Osteoblast (primary cell): ENCODE results near the gene MAPK8. TPM values are rescaled to one million over a fixed set of nuclear protein-coding genes. Genes with fewer than 3 reads are reported as not detected.

Experiments
- DNase-seq: peaks from one replicate; pipeline ENCODE4 v3.0.0; 2011; ENCODE audit warnings: low spot score, mixed read lengths; ENCODE audit not compliant: insufficient read length; ENCODE audit errors: missing footprints
- H2AFZ ChIP-seq: 2 replicates; pipeline ENCODE4 v1.6.0; 2011; ENCODE audit warnings: mild to moderate bottlenecking, low read length
- H3K27ac ChIP-seq: 2 replicates; pipeline ENCODE4 v1.5.1; 2011; ENCODE audit warnings: mild to moderate bottlenecking, low read depth, low read length, moderate library complexity
- H3K27me3 ChIP-seq: 2 replicates; pipeline ENCODE4 v1.6.0; 2012; ENCODE audit warnings: mild to moderate bottlenecking, control low read depth, inconsistent platforms, low read length, moderate library complexity; ENCODE audit not compliant: insufficient read depth
- H3K36me3 ChIP-seq: 2 replicates; pipeline ENCODE4 v1.5.1; 2011; ENCODE audit warnings: mild to moderate bottlenecking, low read length, control low read depth, moderate library complexity; ENCODE audit not compliant: insufficient read depth
- H3K4me1 ChIP-seq: 2 replicates; pipeline ENCODE4 v1.5.1; 2011; ENCODE audit warnings: mild to moderate bottlenecking, low read length, control low read depth, moderate library complexity; ENCODE audit not compliant: insufficient read depth
- H3K4me2 ChIP-seq: 2 replicates; pipeline ENCODE4 v1.6.0; 2011; ENCODE audit warnings: mild to moderate bottlenecking, low read length; ENCODE audit not compliant: insufficient read depth
- H3K4me3 ChIP-seq: fragments of 200-600 bp; sonication (generic); 3 replicates; pipeline ENCODE4 v1.5.1; 2012; ENCODE audit warnings: mild to moderate bottlenecking, low read length, inconsistent platforms; ENCODE audit not compliant: insufficient read depth
- H3K79me2 ChIP-seq: 2 replicates; pipeline ENCODE4 v1.6.0; 2012; ENCODE audit warnings: mild to moderate bottlenecking, low read length, control low read depth, inconsistent platforms; ENCODE audit not compliant: insufficient read depth
- H3K9me3 ChIP-seq: 2 replicates; pipeline ENCODE4 v1.5.1; 2011; ENCODE audit warnings: low read depth, low read length, control low read depth
- H4K20me1 ChIP-seq: 2 replicates; pipeline ENCODE4 v1.6.0; 2012; ENCODE audit warnings: mild to moderate bottlenecking, low read length, control low read depth; ENCODE audit not compliant: insufficient read depth
- CTCF ChIP-seq: IDR thresholded peaks from 2 replicates; pipeline ENCODE4 v1.5.1; 2011; ENCODE audit warnings: mild to moderate bottlenecking, low read depth, low read length, moderate library complexity; ENCODE audit errors: extremely low read depth
- total RNA-seq: library from RNA; depleted of rRNA; stranded (reverse); fragments of >200 nt; gene quantifications from 2 replicates; pipeline ENCODE4 v1.2.3, GENCODE V29; 2012

Gene MAPK8
- total RNA-seq, 1 donor, result 55.7 TPM

- Histone ChIP-seq H3K36me3 (peaks cover 5% of the 10 kb centered on the region), H2AFZ (no peak overlapping the region), H3K27ac (no peak overlapping the region), H3K4me1 (no peaks in the 10 kb centered on the region), H3K4me3 (no peak overlapping the region), H3K27me3 (no peaks in the 10 kb centered on the region), H3K79me2 (peaks cover 92% of the 10 kb centered on the region), H3K4me2 (no peak overlapping the region), H4K20me1 (peaks cover 57% of the 10 kb centered on the region), H3K9me3 (no peaks in the 10 kb centered on the region)
- no peak for TF ChIP-seq CTCF
- DNase-seq, result peak; percentile 89
These were observed 153.0 kb downstream of the MAPK8 start for GRCh38 chr10:48459270-48460150.

- peak; percentile 77 for DNase-seq
- Histone ChIP-seq H3K27me3 (no peaks in the 10 kb centered on the region), H3K4me1 (no peaks in the 10 kb centered on the region), H2AFZ (no peak overlapping the region), H3K4me3 (no peak overlapping the region), H3K9me3 (no peaks in the 10 kb centered on the region), H3K27ac (no peak overlapping the region), H3K79me2 (peaks cover 94% of the 10 kb centered on the region), H3K4me2 (no peak overlapping the region), H3K36me3 (peaks cover 5% of the 10 kb centered on the region), H4K20me1 (peaks cover 55% of the 10 kb centered on the region)
- no peak for TF ChIP-seq CTCF
These were observed 153.7 kb downstream of the MAPK8 start for GRCh38 chr10:48460182-48460581.

GRCh38 chr10:48461623-48462481 lies 155.4 kb downstream of the MAPK8 start:
- H3K9me3 ChIP-seq, result no peaks in the 10 kb centered on the region
- peaks cover 91% of the 10 kb centered on the region for H3K79me2 ChIP-seq
- no peak for TF ChIP-seq CTCF
- H4K20me1 ChIP-seq, result peaks cover 48% of the 10 kb centered on the region
- H3K4me1 ChIP-seq, result no peaks in the 10 kb centered on the region
- no peaks in the 10 kb centered on the region for H3K27me3 ChIP-seq
- H3K4me3 ChIP-seq, result no peak overlapping the region
- no peak overlapping the region for H3K4me2 ChIP-seq
- H3K36me3 ChIP-seq, result peaks cover 5% of the 10 kb centered on the region
- no peak overlapping the region for H3K27ac ChIP-seq
- no peak overlapping the region for H2AFZ ChIP-seq
- DNase-seq, result peak; percentile 59
